BJ (cell line): ENCODE data around the gene SATL1. TPM values are rescaled to one million over a fixed set of nuclear protein-coding genes. Genes with fewer than 3 reads are reported as not detected.
"Not testable (repeated sequence)": the region's sequence is repeated elsewhere in the genome, so short reads cannot be mapped to it uniquely, and the experiment has no call there.

Experiments
- CTCF ChIA-PET: fragments of 350-600 bp; formaldehyde crosslinking; extraction: SDS; loops from one replicate; lab custom pipeline; 2021; ENCODE audit warnings: antibody characterized with exemption, inconsistent platforms; lab: Yijun Ruan, JAX
- POLR2A ChIA-PET: fragments of 300-600 bp; sonication (Branson Sonifier 250); formaldehyde crosslinking; extraction: SDS; loops from one replicate; lab custom pipeline; 2021; ENCODE audit warnings: antibody characterized with exemption; lab: Charles Lee
- DNase-seq: peaks from one replicate; pipeline ENCODE4 v3.0.0-alpha.2; 2011; ENCODE audit warnings: low read depth
- H3K27me3 ChIP-seq: 2 replicates; pipeline ENCODE4 v1.6.0; 2011; ENCODE audit warnings: low read length; ENCODE audit not compliant: control insufficient read depth, insufficient read depth
- H3K36me3 ChIP-seq: 2 replicates; pipeline ENCODE4 v1.5.1; 2011; ENCODE audit warnings: low read length; ENCODE audit not compliant: control insufficient read depth, insufficient read depth
- H3K4me3 ChIP-seq: 2 replicates; pipeline ENCODE4 v1.5.1; 2011; ENCODE audit warnings: low read depth, mild to moderate bottlenecking, control low read depth, low read length
- polyA plus RNA-seq: library from polyadenylated mRNA; depleted of rRNA; stranded (reverse); fragments of >200 nt; gene quantifications from 2 replicates; pipeline ENCODE4 v1.2.3, GENCODE V29; 2011
- TF ChIP-seq, protein P1 (sequence below): IDR thresholded peaks from 2 replicates; pipeline ENCODE4 v1.5.1; 2011; ENCODE audit warnings: low read depth, mild to moderate bottlenecking, control low read depth, inconsistent platforms, low read length, moderate library complexity; ENCODE audit not compliant: insufficient read depth

Gene SATL1
- polyA plus RNA-seq, 1 experiment: not detected

DNA sequence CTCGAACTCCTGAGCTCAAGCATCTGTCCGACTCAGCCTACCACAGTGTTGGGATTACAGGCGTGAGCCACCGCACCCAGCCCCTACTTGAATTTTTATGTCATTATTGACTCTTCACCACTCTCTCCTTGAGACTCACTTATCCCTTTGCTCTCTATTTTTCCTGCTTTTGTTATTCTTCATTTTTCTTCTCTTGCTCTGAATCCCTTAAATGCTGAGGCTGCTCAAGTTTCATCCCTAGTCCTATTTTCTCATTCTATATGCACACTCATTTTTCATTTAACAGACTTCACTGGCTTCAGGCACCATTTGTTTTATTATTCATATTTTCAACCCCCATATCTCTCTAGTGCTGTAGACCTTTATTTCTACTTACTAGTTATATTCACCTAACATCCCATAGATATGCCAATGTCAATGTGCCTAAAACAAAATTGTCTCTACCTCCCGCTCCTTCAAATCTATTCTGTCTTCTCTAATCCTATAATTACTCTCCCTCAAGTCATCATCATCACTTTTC is 154.2 kb downstream of the SATL1 start:
- TF ChIP-seq, protein P1, sequence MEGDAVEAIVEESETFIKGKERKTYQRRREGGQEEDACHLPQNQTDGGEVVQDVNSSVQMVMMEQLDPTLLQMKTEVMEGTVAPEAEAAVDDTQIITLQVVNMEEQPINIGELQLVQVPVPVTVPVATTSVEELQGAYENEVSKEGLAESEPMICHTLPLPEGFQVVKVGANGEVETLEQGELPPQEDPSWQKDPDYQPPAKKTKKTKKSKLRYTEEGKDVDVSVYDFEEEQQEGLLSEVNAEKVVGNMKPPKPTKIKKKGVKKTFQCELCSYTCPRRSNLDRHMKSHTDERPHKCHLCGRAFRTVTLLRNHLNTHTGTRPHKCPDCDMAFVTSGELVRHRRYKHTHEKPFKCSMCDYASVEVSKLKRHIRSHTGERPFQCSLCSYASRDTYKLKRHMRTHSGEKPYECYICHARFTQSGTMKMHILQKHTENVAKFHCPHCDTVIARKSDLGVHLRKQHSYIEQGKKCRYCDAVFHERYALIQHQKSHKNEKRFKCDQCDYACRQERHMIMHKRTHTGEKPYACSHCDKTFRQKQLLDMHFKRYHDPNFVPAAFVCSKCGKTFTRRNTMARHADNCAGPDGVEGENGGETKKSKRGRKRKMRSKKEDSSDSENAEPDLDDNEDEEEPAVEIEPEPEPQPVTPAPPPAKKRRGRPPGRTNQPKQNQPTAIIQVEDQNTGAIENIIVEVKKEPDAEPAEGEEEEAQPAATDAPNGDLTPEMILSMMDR: no peak
- ChIA-PET POLR2A (no interaction called here), CTCF (no interaction called here)
- H3K4me3 ChIP-seq: no peak overlapping the region
- no peak for DNase-seq
- no peaks in the 10 kb centered on the region for H3K36me3 ChIP-seq
- H3K27me3 ChIP-seq: no peaks in the 10 kb centered on the region

DNA sequence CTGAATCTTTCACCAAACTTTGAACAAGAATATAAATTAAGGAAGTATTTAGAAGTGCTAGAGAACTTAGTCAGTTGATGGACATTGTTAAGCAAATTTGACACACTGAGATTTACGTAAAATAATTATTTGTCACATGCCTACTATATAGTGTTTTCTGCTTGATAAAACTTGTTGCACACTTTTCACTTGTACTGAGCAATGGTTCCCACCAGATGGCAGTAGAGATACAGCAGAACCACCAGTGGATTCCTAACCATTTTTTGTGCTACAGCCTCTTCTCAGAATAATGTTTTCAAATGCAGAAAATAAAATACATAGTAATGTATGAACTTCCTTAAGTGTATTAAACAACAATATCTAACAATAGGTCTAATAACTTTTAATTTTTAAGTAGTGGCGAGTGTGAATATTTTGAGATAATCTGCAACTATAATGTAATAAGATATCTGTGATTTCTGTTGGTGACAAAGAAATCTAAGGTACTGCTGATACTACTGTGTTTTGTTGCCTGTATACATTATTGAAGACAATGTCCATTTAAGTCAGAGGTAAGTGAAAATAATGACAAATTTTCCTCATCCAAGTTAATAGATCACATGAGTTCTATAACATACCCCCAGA is 158.7 kb downstream of the SATL1 start:
- H3K27me3 ChIP-seq: no peaks in the 10 kb centered on the region
- DNase-seq: no peak
- POLR2A ChIA-PET: no interaction called here
- no peaks in the 10 kb centered on the region for H3K36me3 ChIP-seq
- H3K4me3 ChIP-seq: no peak overlapping the region
- TF ChIP-seq, protein P1: peak; percentile 70
- CTCF ChIA-PET: interaction anchor here (1.5 kb wide), 1 partner anchor 8 kb away, joined by 3 read pairs; no protein-coding TSS in a partner anchor

DNA sequence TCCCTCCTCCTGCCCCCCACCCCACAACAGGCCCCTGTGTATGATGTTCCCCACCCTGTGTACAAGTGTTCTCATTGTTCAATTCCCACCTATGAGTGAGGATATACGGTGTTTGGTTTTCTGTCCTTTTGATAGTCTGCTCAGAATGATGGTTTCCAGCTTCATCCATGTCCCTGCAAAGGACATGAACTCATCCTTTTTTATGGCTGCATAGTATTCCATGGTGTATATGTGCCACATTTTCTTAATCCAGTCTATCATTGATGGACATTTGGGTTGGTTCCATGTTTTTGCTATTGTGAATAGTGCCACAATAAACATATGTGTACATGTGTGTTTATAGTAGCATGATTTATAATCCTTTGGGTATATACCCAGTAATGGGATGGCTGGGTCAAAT is 166.3 kb downstream of the SATL1 start:
- POLR2A ChIA-PET, H3K36me3 ChIP-seq, H3K27me3 ChIP-seq, CTCF ChIA-PET, DNase-seq, H3K4me3 ChIP-seq: not testable (repeated sequence)

DNA sequence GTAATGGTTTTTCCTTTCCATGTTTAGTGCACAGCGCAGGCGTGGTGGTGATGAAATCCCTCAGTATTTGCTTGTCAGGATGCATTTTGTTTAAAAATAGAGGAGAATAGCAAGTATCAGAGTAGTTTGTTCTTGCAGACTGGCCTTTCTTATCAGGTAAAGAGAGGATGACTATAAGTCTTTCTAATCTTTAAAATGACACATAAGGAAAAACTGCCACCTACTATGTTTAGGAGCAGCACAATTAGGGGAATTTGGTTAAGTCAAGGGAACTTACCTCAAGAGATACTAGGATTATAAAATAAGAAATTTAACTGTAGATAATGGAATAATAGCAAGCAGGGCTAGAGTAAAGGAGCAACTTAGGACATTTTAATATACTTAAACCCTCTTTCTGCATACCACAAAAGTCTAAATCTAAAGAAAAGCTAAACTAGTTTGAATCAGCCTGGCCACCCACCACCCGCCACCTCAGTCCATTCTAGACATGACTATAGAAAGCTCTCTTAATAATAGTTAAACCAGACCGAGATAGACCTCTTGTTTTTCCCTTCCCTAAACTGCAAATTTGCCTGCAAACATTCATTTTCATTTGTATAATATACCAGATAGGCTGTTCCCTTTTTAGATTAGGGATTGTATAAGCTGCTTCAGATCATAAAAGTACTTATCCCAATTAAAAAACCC is 177.9 kb downstream of the SATL1 start:
- no peaks in the 10 kb centered on the region for H3K27me3 ChIP-seq
- H3K36me3 ChIP-seq: no peaks in the 10 kb centered on the region
- no peak overlapping the region for H3K4me3 ChIP-seq
- CTCF ChIA-PET: no interaction called here
- DNase-seq: no peak
- TF ChIP-seq, protein P1: no peak
- POLR2A ChIA-PET: no interaction called here

DNA sequence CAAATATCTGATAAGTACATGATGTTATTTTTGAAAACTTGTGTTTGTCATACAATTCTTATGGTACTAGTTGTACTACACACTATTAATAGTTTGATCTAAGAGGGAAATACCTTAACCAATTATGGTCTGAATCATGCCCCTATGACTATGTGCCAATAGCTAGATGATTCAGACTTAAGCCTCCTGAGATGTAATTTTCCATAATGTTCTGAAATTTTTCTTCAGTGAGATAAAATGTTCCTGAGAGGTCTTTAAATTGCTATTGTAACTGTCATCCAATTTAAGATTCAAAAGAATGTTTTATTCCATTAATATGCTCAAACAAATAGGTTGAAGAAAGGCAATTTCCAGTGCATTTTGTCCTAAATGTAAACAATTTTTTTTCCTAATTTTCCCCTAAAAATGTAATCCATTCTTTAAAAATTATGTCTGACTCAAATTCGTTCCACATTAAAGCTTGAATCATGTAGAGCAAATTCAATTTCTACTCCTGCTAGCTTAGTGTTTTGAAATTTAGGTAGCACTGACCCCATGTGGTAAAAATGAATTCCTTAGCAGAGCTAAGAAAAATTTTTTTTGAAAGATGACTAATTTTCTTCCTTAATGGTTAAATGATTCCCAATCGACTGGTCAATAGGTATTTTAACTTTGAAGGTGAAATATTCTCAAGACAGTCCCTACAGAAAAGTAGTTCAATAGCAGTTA is 190.8 kb downstream of the SATL1 start:
- no peak overlapping the region for H3K4me3 ChIP-seq
- POLR2A ChIA-PET: interaction anchor here (0.6 kb wide), 1 partner anchor 49 kb away, joined by 3 read pairs; no protein-coding TSS in a partner anchor
- peak; percentile 45 for DNase-seq
- no peaks in the 10 kb centered on the region for H3K27me3 ChIP-seq
- CTCF ChIA-PET: interaction anchor here (1.0 to 1.1 kb wide), 2 partner anchors 323 to 324 kb away, joined by 3 to 4 read pairs; no protein-coding TSS in a partner anchor
- TF ChIP-seq, protein P1: peak; percentile 23; the same call in 1 of the 2 replicates
- H3K36me3 ChIP-seq: no peaks in the 10 kb centered on the region
